ENCODE data around the gene ABCB6. TPM values are rescaled to one million over a fixed set of nuclear protein-coding genes. Genes with fewer than 3 reads are reported as not detected.

Gene ABCB6
- total and polyA plus RNA-seq, 2 of the 8 experiments (the other 6 are each of a cell fraction or from before 2014, with no cell fraction given): 44.9 to 50.6 TPM

GRCh38 chr2:219160186-219161017 is 58.4 kb downstream of the ABCB6 start, which contains the start of gene NHEJ1:
Gene NHEJ1 (minus strand): TSS chr2:219160815. CDS start chr2:219158362, 2,453 bp downstream.
- H3K27me3 ChIP-seq (replicated peaks in 1 of 4; ENCODE audit: control insufficient read depth in 3 of 4, extremely low read depth in 1 of 4, insufficient read depth in 3 of 4, low read length in 3 of 4): no peaks in the 10 kb centered on the region; a peak in 2 of 7 replicates
- H3K27ac ChIP-seq (ENCODE audit: low read depth, low read length): 0 out of 2 replicates have a peak within 1 kb of the TSS, but pooled peaks have one; percentile 69
- no peak within 1 kb of the TSS for H2AK5ac ChIP-seq (ENCODE audit: low read depth, low read length)
- H3K4me1 ChIP-seq (replicated peaks in 1 of 4; ENCODE audit: control insufficient read depth in 3 of 4, insufficient read depth in 4 of 4, low read length in 3 of 4): peaks cover 0 to 5% (median 2%) of the 10 kb centered on the region in 4 experiments; a peak in 3 of 7 replicates
- CTCF ChIA-PET (ENCODE audit: partially characterized antibody): interaction anchor here (0.6 to 12.5 kb wide), 34 partner anchors 8 to 459 kb away, joined by 3 to 149 read pairs (median 4); partner anchors contain the start of genes ANKZF1, CNPPD1, GLB1L and IHH
- peak within 1 kb of the TSS; percentile 41 to 88 (median 77) for H3K9ac ChIP-seq (replicated peaks in 1 of 4; ENCODE audit: extremely low read depth in 1 of 4, low read depth in 3 of 4, low read length in 3 of 4)
- peak within 1 kb of the TSS; percentile 95 for H4K8ac ChIP-seq (ENCODE audit: extremely low read depth, insufficient read depth, low read length)
- H3K23ac ChIP-seq (ENCODE audit: insufficient read length): no peak within 1 kb of the TSS
- no peak within 1 kb of the TSS for H3K14ac ChIP-seq (ENCODE audit: insufficient read length)
- peak within 1 kb of the TSS; percentile 89 for H3K56ac ChIP-seq (replicated peaks; ENCODE audit: insufficient read length, low read depth, low read length)
- DNase-seq (ENCODE audit: low read depth in 1 of 2, low spot score in 2 of 2) (peak in 1 of 2 experiments; percentile 100), FAIRE-seq (no peak)
- peak within 1 kb of the TSS; percentile 35 to 83 for H3K4me2 ChIP-seq (ENCODE audit: insufficient read depth in 1 of 2, low read depth in 2 of 2, low read length in 2 of 2)
- H3K4me3 ChIP-seq (ENCODE audit: extremely low read depth in 1 of 4, insufficient read depth in 2 of 4, low read depth in 3 of 4, low read length in 4 of 4): peak within 1 kb of the TSS; percentile 78 to 83 (median 81)
- H3K79me1 ChIP-seq (ENCODE audit: low read depth, low read length): no peaks in the 10 kb centered on the region
- peaks cover 2% of the 10 kb centered on the region; the same call in 1 of the 2 replicates for H3K23me2 ChIP-seq (ENCODE audit: low read depth, low read length)
- WGBS, 2 experiments (ENCODE audit: extremely low coverage in 1 of 2, insufficient coverage in 1 of 2, insufficient read length in 1 of 2, insufficient replicate concordance in 2 of 2, low coverage in 1 of 2, low lambda C conversion rate in 2 of 2, missing lambda C conversion rate in 1 of 2): 3% methylated on average over 37 of the region's 70 CpGs; no CpG with 5 or more reads in 1 of the 2 experiments
- peak within 1 kb of the TSS; percentile 70 for H2BK120ac ChIP-seq (replicated peaks; ENCODE audit: low read depth, low read length)
- H2BK20ac ChIP-seq (ENCODE audit: low read length): no peak within 1 kb of the TSS
- peak within 1 kb of the TSS; percentile 72 for H4K91ac ChIP-seq (replicated peaks; ENCODE audit: insufficient read length, low read length)
- peak within 1 kb of the TSS; percentile 99; the same call in 1 of the 2 replicates for H3K18ac ChIP-seq (ENCODE audit: extremely low read depth, low read length)
- peak within 1 kb of the TSS; percentile 99 for H4K5ac ChIP-seq (ENCODE audit: insufficient read length, low read depth, low read length)
- POLR2A ChIA-PET (ENCODE audit: partially characterized antibody): interaction anchor here (0.7 to 1.5 kb wide), 5 partner anchors 16 to 94 kb away, joined by 3 to 8 read pairs (median 3); partner anchors contain the start of genes ABCB6, CNPPD1 and TUBA4A
- H3K4ac ChIP-seq (replicated peaks; ENCODE audit: insufficient read length, low read depth, low read length): peak within 1 kb of the TSS; percentile 88
- H2AFZ ChIP-seq (ENCODE audit: low read length): peak within 1 kb of the TSS; percentile 94
- peaks cover 0 to 2% (median 0%) of the 10 kb centered on the region in 4 experiments; a peak in 2 of 8 replicates for H3K36me3 ChIP-seq (ENCODE audit: control insufficient read depth in 2 of 4, insufficient read depth in 4 of 4, low read length in 3 of 4)
- H3K79me2 ChIP-seq (ENCODE audit: control insufficient read depth in 1 of 2, insufficient read depth in 2 of 2, low read length in 2 of 2): no peaks in the 10 kb centered on the region
- H3K9me3 ChIP-seq (ENCODE audit: insufficient read depth in 2 of 2, low read depth in 1 of 2, low read length in 1 of 2): no peaks in the 10 kb centered on the region
- H2BK5ac ChIP-seq (ENCODE audit: low read depth, low read length): peak within 1 kb of the TSS; percentile 96; the same call in 1 of the 2 replicates
- peak within 1 kb of the TSS; percentile 92; the same call in 1 of the 2 replicates for H2BK15ac ChIP-seq (ENCODE audit: low read length)
- no peak within 1 kb of the TSS for H2BK12ac ChIP-seq (ENCODE audit: low read depth, low read length)
- H4K20me1 ChIP-seq (replicated peaks in 1 of 2; ENCODE audit: control insufficient read depth in 1 of 2, insufficient read depth in 2 of 2, low read length in 2 of 2): peaks cover 2 to 6% of the 10 kb centered on the region in 2 experiments
- TF ChIP-seq TCF12 (IDR thresholded peaks at IDR 0.05; ENCODE audit: low read depth, low read length) (no peak), TEAD4 (IDR thresholded peaks at IDR 0.05; ENCODE audit: low read depth, low read length) (no peak), HDAC2 (IDR thresholded peaks at IDR 0.05; ENCODE audit: borderline replicate concordance in 1 of 2, low read depth in 2 of 2, low read length in 2 of 2) (no peak), MAFK (IDR thresholded peaks at IDR 0.05; ENCODE audit: low read depth, low read length) (no peak), SRF (IDR thresholded peaks at IDR 0.05; ENCODE audit: low read depth, low read length) (no peak), TAF7 (optimal IDR thresholded peaks at IDR 0.05; ENCODE audit: borderline replicate concordance, low read depth, low read length) (no peak), TAF1 (IDR thresholded peaks at IDR 0.05; ENCODE audit: low read depth, low read length) (peak; percentile 59), CTCF (IDR thresholded peaks at IDR 0.05; ENCODE audit: control extremely low read depth in 1 of 3, insufficient read depth in 1 of 3, low read depth in 1 of 3, low read length in 3 of 3) (peak; percentile 86 to 90 (median 89))

Data from H1 (cell line).